GM12878 (cell line): ENCODE results near the gene PLEKHG1. TPM values are rescaled to one million over a fixed set of nuclear protein-coding genes. Genes with fewer than 3 reads are reported as not detected.

ENCODE experiments used
- BRCA1 ChIP-seq: IDR thresholded peaks from 2 replicates; pipeline ENCODE4 v1.6.1; 2011; ENCODE audit warnings: low read depth, low read length, improper control_type of control experiment
- CHD2 ChIP-seq: IDR thresholded peaks from 2 replicates; pipeline ENCODE4 v1.6.1; 2011; ENCODE audit warnings: low read depth, low read length, improper control_type of control experiment, borderline replicate concordance
- GATAD2B ChIP-seq: fragments of 450-650 bp; conservative IDR thresholded peaks from 2 replicates; pipeline ENCODE4 v1.6.1; 2017; ENCODE audit warnings: low read depth, mild to moderate bottlenecking, moderate library complexity
- IRF3 ChIP-seq: fragments of 450-650 bp; IDR thresholded peaks from 2 replicates; pipeline ENCODE4 v1.6.1; 2014; ENCODE audit warnings: mild to moderate bottlenecking
- NR2C2 ChIP-seq: IDR thresholded peaks from 2 replicates; pipeline ENCODE4 v1.6.1; 2011; ENCODE audit warnings: borderline replicate concordance, low read depth; ENCODE audit not compliant: control insufficient read depth, insufficient read length
- PML ChIP-seq: IDR thresholded peaks from 2 replicates; pipeline ENCODE4 v1.6.1; 2012; ENCODE audit warnings: low read length, inconsistent platforms
- POU2F2 ChIP-seq: IDR thresholded peaks from 3 replicates; pipeline ENCODE4 v1.6.1; 2011; ENCODE audit warnings: low read depth, mild to moderate bottlenecking, low read length, borderline replicate concordance
- PRDM15 ChIP-seq: fragments of 450-650 bp; formaldehyde crosslinking; IDR thresholded peaks from 2 replicates; pipeline ENCODE4 v1.4.0; 2020; ENCODE audit warnings: mild to moderate bottlenecking, moderate library complexity
- RBBP5 ChIP-seq: fragments of 200-600 bp; sonication (generic); conservative IDR thresholded peaks from 2 replicates; pipeline ENCODE4 v1.6.1; 2016
- RFX5 ChIP-seq: IDR thresholded peaks from 2 replicates; pipeline ENCODE4 v1.6.1; 2011; ENCODE audit warnings: low read depth, low read length, improper control_type of control experiment
- SIN3A ChIP-seq: IDR thresholded peaks from 2 replicates; pipeline ENCODE4 v1.6.1; 2012; ENCODE audit warnings: low read depth, low read length, improper control_type of control experiment
- SP1 ChIP-seq: IDR thresholded peaks from one replicate; pipeline ENCODE4 v1.6.1; 2011; ENCODE audit warnings: low read depth, low read length
- SRF ChIP-seq, 2 experiments: IDR thresholded peaks; 2 replicates each; pipeline ENCODE4 v1.6.1; 2011; ENCODE audit warnings: low read depth in 2 of 2, low read length in 2 of 2, mild to moderate bottlenecking in 1 of 2, moderate library complexity in 1 of 2
- STAT1 ChIP-seq: fragments of 450-650 bp; conservative IDR thresholded peaks from 2 replicates; pipeline ENCODE4 v1.6.1; 2014; ENCODE audit warnings: antibody characterized with exemption, mild to moderate bottlenecking
- TCF7 ChIP-seq: IDR thresholded peaks from 2 replicates; pipeline ENCODE4 v1.6.1; 2014; ENCODE audit warnings: antibody characterized with exemption, borderline replicate concordance
- ZSCAN29 ChIP-seq: fragments of 450-650 bp; IDR thresholded peaks from 2 replicates; pipeline ENCODE4 v1.6.1; 2017; ENCODE audit warnings: mild to moderate bottlenecking, moderate library complexity
- polyA plus RNA-seq, 11 experiments: library from polyadenylated mRNA; depleted of rRNA in 4 of 11; unstranded in 6 of 11; stranded (reverse) in 5 of 11; fragments of >200 nt; fragmentation: Nextera tagmentation in 4 of 11; fragmentation: Illumina TruSeq in 1 of 11; extraction: Ambion mirVana in 4 of 11; extraction: Trizol in 1 of 11; gene quantifications; 1 replicate in 1 of 11; 2 replicates in 10 of 11; pipeline versions ENCODE4 v1.2.1 to v1.2.3, GENCODE V29; 2011 to 2016; ENCODE audit warnings: inconsistent platforms in 2 of 11, missing spikeins in 2 of 11, low read depth in 1 of 11
- total RNA-seq, 4 experiments: library from RNA; depleted of rRNA in 3 of 4; stranded (reverse); fragments of >200 nt in 3 of 4; fragmentation: Illumina TruSeq in 1 of 4; extraction: Trizol in 1 of 4; gene quantifications; 2 replicates each; pipeline versions ENCODE4 v1.2.1 to v1.2.3, GENCODE V29; 2013 to 2021
- TF ChIP-seq, protein P1 (sequence below): IDR thresholded peaks from 2 replicates; pipeline ENCODE4 v1.6.1; 2011; ENCODE audit warnings: low read depth, mild to moderate bottlenecking, low read length, moderate library complexity, borderline replicate concordance; ENCODE audit errors: extremely low read depth
- TF ChIP-seq, protein P2 (sequence below): IDR thresholded peaks from 2 replicates; pipeline ENCODE4 v1.6.1; 2012; ENCODE audit warnings: low read depth, low read length, improper control_type of control experiment
- TF ChIP-seq, protein P3 (sequence below): fragments of 450-650 bp; conservative IDR thresholded peaks from 2 replicates; pipeline ENCODE4 v1.6.1; 2017; ENCODE audit warnings: mild to moderate bottlenecking, moderate library complexity
- TF ChIP-seq, protein P4 (sequence below): fragments of 450-650 bp; IDR thresholded peaks from 2 replicates; pipeline ENCODE4 v1.6.1; 2018; ENCODE audit warnings: mild to moderate bottlenecking, low read depth, moderate library complexity; ENCODE audit not compliant: partially characterized antibody

Gene PLEKHG1
- total and polyA plus RNA-seq, 10 of the 15 experiments (the other 5 are each of a cell fraction or from before 2014, with no cell fraction given): 0.77 to 17.2 (median 4.9) TPM

- TF ChIP-seq NR2C2: no peak
- TF ChIP-seq SRF (IDR thresholded peaks at IDR 0.05; ENCODE audit: low read depth in 2 of 2, low read length in 2 of 2): no peak
- TF ChIP-seq TCF7: no peak
- TF ChIP-seq, protein P1, sequence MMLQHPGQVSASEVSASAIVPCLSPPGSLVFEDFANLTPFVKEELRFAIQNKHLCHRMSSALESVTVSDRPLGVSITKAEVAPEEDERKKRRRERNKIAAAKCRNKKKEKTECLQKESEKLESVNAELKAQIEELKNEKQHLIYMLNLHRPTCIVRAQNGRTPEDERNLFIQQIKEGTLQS: no peak
- peak; percentile 34 for TF ChIP-seq SP1
- peak; percentile 54; the same call in 1 of the 2 replicates for TF ChIP-seq CHD2
- no peak for TF ChIP-seq GATAD2B
- no peak for TF ChIP-seq BRCA1
- TF ChIP-seq PRDM15: no peak
- TF ChIP-seq STAT1: no peak
- TF ChIP-seq, protein P2, sequence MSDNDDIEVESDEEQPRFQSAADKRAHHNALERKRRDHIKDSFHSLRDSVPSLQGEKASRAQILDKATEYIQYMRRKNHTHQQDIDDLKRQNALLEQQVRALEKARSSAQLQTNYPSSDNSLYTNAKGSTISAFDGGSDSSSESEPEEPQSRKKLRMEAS: no peak
- no peak for TF ChIP-seq IRF3
- TF ChIP-seq, protein P3, sequence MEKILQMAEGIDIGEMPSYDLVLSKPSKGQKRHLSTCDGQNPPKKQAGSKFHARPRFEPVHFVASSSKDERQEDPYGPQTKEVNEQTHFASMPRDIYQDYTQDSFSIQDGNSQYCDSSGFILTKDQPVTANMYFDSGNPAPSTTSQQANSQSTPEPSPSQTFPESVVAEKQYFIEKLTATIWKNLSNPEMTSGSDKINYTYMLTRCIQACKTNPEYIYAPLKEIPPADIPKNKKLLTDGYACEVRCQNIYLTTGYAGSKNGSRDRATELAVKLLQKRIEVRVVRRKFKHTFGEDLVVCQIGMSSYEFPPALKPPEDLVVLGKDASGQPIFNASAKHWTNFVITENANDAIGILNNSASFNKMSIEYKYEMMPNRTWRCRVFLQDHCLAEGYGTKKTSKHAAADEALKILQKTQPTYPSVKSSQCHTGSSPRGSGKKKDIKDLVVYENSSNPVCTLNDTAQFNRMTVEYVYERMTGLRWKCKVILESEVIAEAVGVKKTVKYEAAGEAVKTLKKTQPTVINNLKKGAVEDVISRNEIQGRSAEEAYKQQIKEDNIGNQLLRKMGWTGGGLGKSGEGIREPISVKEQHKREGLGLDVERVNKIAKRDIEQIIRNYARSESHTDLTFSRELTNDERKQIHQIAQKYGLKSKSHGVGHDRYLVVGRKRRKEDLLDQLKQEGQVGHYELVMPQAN: no peak
- TF ChIP-seq SIN3A: no peak
- TF ChIP-seq POU2F2: 0 out of 3 replicates have a peak, but pooled peaks have one; percentile 49
- no peak for TF ChIP-seq RBBP5
- no peak for TF ChIP-seq RFX5
- TF ChIP-seq ZSCAN29: no peak
- TF ChIP-seq, protein P4, sequence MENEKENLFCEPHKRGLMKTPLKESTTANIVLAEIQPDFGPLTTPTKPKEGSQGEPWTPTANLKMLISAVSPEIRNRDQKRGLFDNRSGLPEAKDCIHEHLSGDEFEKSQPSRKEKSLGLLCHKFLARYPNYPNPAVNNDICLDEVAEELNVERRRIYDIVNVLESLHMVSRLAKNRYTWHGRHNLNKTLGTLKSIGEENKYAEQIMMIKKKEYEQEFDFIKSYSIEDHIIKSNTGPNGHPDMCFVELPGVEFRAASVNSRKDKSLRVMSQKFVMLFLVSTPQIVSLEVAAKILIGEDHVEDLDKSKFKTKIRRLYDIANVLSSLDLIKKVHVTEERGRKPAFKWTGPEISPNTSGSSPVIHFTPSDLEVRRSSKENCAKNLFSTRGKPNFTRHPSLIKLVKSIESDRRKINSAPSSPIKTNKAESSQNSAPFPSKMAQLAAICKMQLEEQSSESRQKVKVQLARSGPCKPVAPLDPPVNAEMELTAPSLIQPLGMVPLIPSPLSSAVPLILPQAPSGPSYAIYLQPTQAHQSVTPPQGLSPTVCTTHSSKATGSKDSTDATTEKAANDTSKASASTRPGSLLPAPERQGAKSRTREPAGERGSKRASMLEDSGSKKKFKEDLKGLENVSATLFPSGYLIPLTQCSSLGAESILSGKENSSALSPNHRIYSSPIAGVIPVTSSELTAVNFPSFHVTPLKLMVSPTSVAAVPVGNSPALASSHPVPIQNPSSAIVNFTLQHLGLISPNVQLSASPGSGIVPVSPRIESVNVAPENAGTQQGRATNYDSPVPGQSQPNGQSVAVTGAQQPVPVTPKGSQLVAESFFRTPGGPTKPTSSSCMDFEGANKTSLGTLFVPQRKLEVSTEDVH: no peak
- no peak for TF ChIP-seq PML
Measured at GRCh38 chr6:150636808-150637207, 37.1 kb downstream of the PLEKHG1 start (continued).
